Measurements from ENCODE around the gene LYZL1. TPM values are rescaled to one million over a fixed set of nuclear protein-coding genes. Genes with fewer than 3 reads are reported as not detected.

LYZL1 gene
- total and polyA plus RNA-seq, 3 experiments from 2014 or later: not detected

- ChIA-PET CTCF (no interaction called here), POLR2A (no interaction called here)
- Mint-ChIP-seq H3K27me3 (peaks cover 7 to 19% of the 10 kb centered on the region in 2 donors), H3K27ac (no peak overlapping the region), H3K36me3 (no peaks in the 10 kb centered on the region), H3K4me3 (no peak overlapping the region), H3K4me1 (no peaks in the 10 kb centered on the region), H3K9me3 (peaks cover 0 to 1% (median 0%) of the 10 kb centered on the region in 5 donors)
- DNase-seq: no peak
- H3K27ac ChIP-seq (ENCODE audit: low read depth, low read length): no peak overlapping the region
- H3K9me3 ChIP-seq (ENCODE audit: low read length): no peaks in the 10 kb centered on the region
- no peaks in the 10 kb centered on the region for H3K36me3 ChIP-seq (ENCODE audit: insufficient read depth, low read length)
- H3K4me3 ChIP-seq (ENCODE audit: low read length): no peak overlapping the region
- no peaks in the 10 kb centered on the region for H3K27me3 ChIP-seq (ENCODE audit: insufficient read depth, low read length, poor library complexity, severe bottlenecking)
- H3K4me1 ChIP-seq (ENCODE audit: insufficient read depth, low read length): no peaks in the 10 kb centered on the region
Measured at GRCh38 chr10:29256019-29256418, 32.9 kb upstream of the LYZL1 start.

DNA sequence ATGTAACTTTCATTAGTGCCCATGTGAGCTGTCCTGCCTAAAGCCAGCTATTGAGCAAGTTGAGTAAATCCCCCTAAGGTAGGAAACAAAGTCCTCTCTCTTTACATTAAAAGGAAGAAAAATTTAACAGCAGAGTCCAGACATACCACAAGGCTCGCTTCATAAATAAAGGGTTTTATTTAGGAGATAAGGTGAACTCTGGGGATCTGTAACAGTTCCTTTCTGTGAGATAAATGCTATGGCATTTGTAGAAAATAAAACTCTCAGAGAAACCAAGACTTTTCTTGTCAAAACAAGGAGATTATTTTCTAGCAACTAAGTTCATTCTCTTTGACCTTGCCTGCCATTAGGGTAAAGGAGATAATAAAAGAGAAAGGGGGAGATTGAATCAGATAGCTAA is 32.3 kb upstream of the LYZL1 start:
- Mint-ChIP-seq H3K27ac (no peak overlapping the region), H3K9me3 (peaks cover 0 to 3% (median 0%) of the 10 kb centered on the region in 5 donors), H3K4me3 (no peak overlapping the region), H3K27me3 (peaks cover 10 to 21% of the 10 kb centered on the region in 2 donors), H3K36me3 (no peaks in the 10 kb centered on the region), H3K4me1 (no peaks in the 10 kb centered on the region)
- Histone ChIP-seq H3K9me3 (ENCODE audit: low read length) (no peaks in the 10 kb centered on the region), H3K27me3 (ENCODE audit: insufficient read depth, low read length, poor library complexity, severe bottlenecking) (no peaks in the 10 kb centered on the region), H3K36me3 (ENCODE audit: insufficient read depth, low read length) (no peaks in the 10 kb centered on the region), H3K27ac (ENCODE audit: low read depth, low read length) (no peak overlapping the region), H3K4me1 (ENCODE audit: insufficient read depth, low read length) (no peaks in the 10 kb centered on the region), H3K4me3 (ENCODE audit: low read length) (no peak overlapping the region)
- POLR2A ChIA-PET: no interaction called here
- DNase-seq: no peak
- CTCF ChIA-PET: no interaction called here

DNA sequence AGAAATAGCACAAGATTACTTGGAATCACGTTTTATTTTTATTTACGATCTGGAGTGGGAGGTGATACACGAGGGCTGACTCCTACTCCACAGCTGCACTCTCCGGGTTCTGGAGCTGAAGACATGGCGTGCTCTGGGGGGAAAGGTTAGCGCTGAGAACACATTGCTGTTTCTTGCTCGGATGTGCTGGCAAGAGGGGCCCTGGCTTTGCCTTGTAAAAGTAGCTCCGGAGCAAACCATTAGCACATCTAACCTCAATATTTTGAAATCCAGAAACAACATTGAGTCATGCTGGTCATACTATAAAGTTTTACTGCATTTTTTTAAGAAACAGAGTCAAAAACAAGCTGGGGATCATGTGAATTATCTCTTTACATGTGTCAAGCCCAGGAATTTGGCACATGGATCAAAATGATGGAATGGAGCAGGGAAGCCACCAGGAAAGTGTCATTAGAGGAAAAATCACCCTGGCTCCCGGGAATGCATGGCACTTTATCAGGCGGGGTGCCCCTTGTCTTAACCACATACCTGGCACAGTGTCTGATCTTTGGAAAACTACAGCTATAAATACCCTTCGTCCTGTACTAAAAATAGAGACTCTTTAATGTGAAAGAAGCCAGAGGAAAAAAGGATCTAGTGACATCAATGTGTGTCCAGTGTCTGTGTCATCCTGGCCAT is 31.6 kb upstream of the LYZL1 start:
- H3K27me3 ChIP-seq (ENCODE audit: insufficient read depth, low read length, poor library complexity, severe bottlenecking): no peaks in the 10 kb centered on the region
- ChIA-PET POLR2A (no interaction called here), CTCF (interaction anchor here (0.8 kb wide), 1 partner anchor 101 kb away, joined by 3 read pairs; no protein-coding TSS in a partner anchor)
- Mint-ChIP-seq H3K4me1 (no peaks in the 10 kb centered on the region), H3K27me3 (peaks cover 12 to 28% of the 10 kb centered on the region in 2 donors), H3K36me3 (no peaks in the 10 kb centered on the region), H3K4me3 (no peak overlapping the region), H3K9me3 (peaks cover 0 to 4% (median 0%) of the 10 kb centered on the region in 5 donors), H3K27ac (no peak overlapping the region)
- H3K27ac ChIP-seq (ENCODE audit: low read depth, low read length): no peak overlapping the region
- no peak overlapping the region for H3K4me3 ChIP-seq (ENCODE audit: low read length)
- no peaks in the 10 kb centered on the region for H3K36me3 ChIP-seq (ENCODE audit: insufficient read depth, low read length)
- no peaks in the 10 kb centered on the region for H3K9me3 ChIP-seq (ENCODE audit: low read length)
- no peaks in the 10 kb centered on the region for H3K4me1 ChIP-seq (ENCODE audit: insufficient read depth, low read length)
- DNase-seq: no peak

DNA sequence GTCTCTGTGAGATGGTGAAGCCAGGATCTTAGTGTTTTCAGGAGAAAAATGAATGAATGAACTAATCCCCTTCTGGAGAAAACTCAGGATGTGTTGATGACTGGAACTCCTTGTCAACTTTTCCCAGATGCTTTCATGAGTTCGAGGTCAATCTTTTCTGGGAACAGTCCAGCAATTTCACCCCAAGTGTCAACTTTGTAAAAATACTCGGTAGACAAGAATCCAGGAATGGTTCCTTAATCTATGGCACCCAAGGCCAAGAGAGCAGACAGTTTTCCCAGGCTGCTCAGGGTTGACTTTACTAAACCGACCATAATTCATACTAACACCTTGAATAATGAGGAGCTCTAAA is 31.1 kb upstream of the LYZL1 start:
- H3K4me1 Mint-ChIP-seq: no peaks in the 10 kb centered on the region
- Histone ChIP-seq H3K4me3 (ENCODE audit: low read length) (no peak overlapping the region), H3K27ac (ENCODE audit: low read depth, low read length) (no peak overlapping the region), H3K36me3 (ENCODE audit: insufficient read depth, low read length) (no peaks in the 10 kb centered on the region), H3K4me1 (ENCODE audit: insufficient read depth, low read length) (no peaks in the 10 kb centered on the region), H3K27me3 (ENCODE audit: insufficient read depth, low read length, poor library complexity, severe bottlenecking) (no peaks in the 10 kb centered on the region), H3K9me3 (ENCODE audit: low read length) (no peaks in the 10 kb centered on the region)
- ChIA-PET CTCF (interaction anchor here (0.8 kb wide), 1 partner anchor 101 kb away, joined by 3 read pairs; no protein-coding TSS in a partner anchor), POLR2A (no interaction called here)
- peaks cover 12 to 30% of the 10 kb centered on the region in 2 donors for H3K27me3 Mint-ChIP-seq
- no peaks in the 10 kb centered on the region for H3K36me3 Mint-ChIP-seq
- no peak overlapping the region for H3K4me3 Mint-ChIP-seq
- H3K9me3 Mint-ChIP-seq: peaks cover 0 to 4% (median 0%) of the 10 kb centered on the region in 5 donors
- no peak for DNase-seq
- H3K27ac Mint-ChIP-seq: no peak overlapping the region

GRCh38 chr10:29259498-29259897 is 29.4 kb upstream of the LYZL1 start:
- no peaks in the 10 kb centered on the region for H3K4me1 ChIP-seq (ENCODE audit: insufficient read depth, low read length)
- Mint-ChIP-seq H3K36me3 (no peaks in the 10 kb centered on the region), H3K4me3 (no peak overlapping the region), H3K27ac (no peak overlapping the region), H3K27me3 (peaks cover 10 to 21% of the 10 kb centered on the region in 2 donors), H3K9me3 (peaks cover 0 to 4% (median 0%) of the 10 kb centered on the region in 5 donors), H3K4me1 (no peaks in the 10 kb centered on the region)
- DNase-seq: no peak
- ChIA-PET CTCF (no interaction called here), POLR2A (no interaction called here)
- H3K27me3 ChIP-seq (ENCODE audit: insufficient read depth, low read length, poor library complexity, severe bottlenecking): no peaks in the 10 kb centered on the region
- H3K9me3 ChIP-seq (ENCODE audit: low read length): no peaks in the 10 kb centered on the region
- no peaks in the 10 kb centered on the region for H3K36me3 ChIP-seq (ENCODE audit: insufficient read depth, low read length)
- H3K4me3 ChIP-seq (ENCODE audit: low read length): no peak overlapping the region
- H3K27ac ChIP-seq (ENCODE audit: low read depth, low read length): no peak overlapping the region

DNA sequence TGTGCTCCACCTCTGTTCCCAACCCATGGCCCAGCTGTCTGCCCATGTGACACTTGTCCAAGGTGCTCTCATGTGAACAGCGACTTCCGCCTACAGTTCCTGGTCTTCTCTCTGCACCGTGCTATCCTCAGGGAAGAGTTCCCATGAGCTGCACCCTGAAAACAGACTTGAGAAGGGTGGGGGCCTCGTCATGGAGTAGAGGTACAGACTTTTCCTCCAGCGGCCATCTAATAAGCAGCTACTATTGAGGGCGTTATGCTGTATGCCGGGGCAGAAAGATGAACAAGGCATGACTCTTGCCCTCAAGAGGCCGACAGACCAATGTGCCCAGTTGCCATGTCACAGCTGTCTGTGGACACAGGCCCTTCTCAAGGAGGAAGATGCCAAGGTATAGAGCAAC is 25.4 kb upstream of the LYZL1 start:
- no peaks in the 10 kb centered on the region for H3K4me1 ChIP-seq (ENCODE audit: insufficient read depth, low read length)
- DNase-seq: no peak
- H3K36me3 ChIP-seq (ENCODE audit: insufficient read depth, low read length): no peaks in the 10 kb centered on the region
- Mint-ChIP-seq H3K27ac (no peak overlapping the region), H3K27me3 (peaks cover 7 to 22% of the 10 kb centered on the region in 2 donors), H3K4me1 (no peaks in the 10 kb centered on the region), H3K4me3 (no peak overlapping the region), H3K36me3 (no peaks in the 10 kb centered on the region), H3K9me3 (peaks cover 0 to 3% (median 0%) of the 10 kb centered on the region in 5 donors)
- H3K9me3 ChIP-seq (ENCODE audit: low read length): no peaks in the 10 kb centered on the region
- ChIA-PET POLR2A (no interaction called here), CTCF (no interaction called here)
- H3K27me3 ChIP-seq (ENCODE audit: insufficient read depth, low read length, poor library complexity, severe bottlenecking): no peaks in the 10 kb centered on the region
- no peak overlapping the region for H3K4me3 ChIP-seq (ENCODE audit: low read length)
- H3K27ac ChIP-seq (ENCODE audit: low read depth, low read length): no peak overlapping the region

DNA sequence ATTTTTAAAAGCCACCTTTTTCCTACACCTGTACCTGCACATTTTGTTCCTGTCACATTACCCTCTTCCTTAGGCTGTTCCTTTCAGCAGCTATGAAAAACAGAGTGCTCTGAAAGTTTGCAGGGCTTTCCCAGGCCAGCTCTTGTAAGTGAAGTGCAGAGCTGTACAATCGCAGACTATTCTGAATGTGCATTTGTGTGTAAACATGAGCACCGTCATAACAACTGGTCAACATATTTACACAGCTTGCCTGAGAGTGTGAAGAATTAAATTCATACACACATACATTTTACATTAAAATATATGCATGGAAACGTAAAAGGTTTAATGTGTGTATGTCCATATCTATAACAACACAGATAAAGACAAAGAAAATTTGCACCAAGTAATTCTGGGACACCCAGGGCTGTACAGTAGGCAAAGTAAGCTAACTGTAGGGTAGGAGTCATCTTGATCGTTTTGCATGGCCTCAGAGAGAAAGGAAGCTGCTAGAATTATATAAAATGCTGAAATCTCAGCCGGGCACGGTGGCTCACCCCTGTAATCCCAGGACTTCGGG is 23.6 kb upstream of the LYZL1 start:
- Histone ChIP-seq H3K4me1 (ENCODE audit: insufficient read depth, low read length) (no peaks in the 10 kb centered on the region), H3K27ac (ENCODE audit: low read depth, low read length) (no peak overlapping the region), H3K36me3 (ENCODE audit: insufficient read depth, low read length) (no peaks in the 10 kb centered on the region), H3K4me3 (ENCODE audit: low read length) (no peak overlapping the region), H3K9me3 (ENCODE audit: low read length) (no peaks in the 10 kb centered on the region), H3K27me3 (ENCODE audit: insufficient read depth, low read length, poor library complexity, severe bottlenecking) (no peaks in the 10 kb centered on the region)
- DNase-seq: no peak
- Mint-ChIP-seq H3K4me1 (no peaks in the 10 kb centered on the region), H3K27me3 (peaks cover 7 to 22% of the 10 kb centered on the region in 2 donors), H3K9me3 (peaks cover 0 to 3% (median 0%) of the 10 kb centered on the region in 5 donors), H3K4me3 (no peak overlapping the region), H3K36me3 (no peaks in the 10 kb centered on the region), H3K27ac (no peak overlapping the region)
- ChIA-PET POLR2A (no interaction called here), CTCF (interaction anchor here (0.7 kb wide), 1 partner anchor 146 kb away, joined by 3 read pairs; no protein-coding TSS in a partner anchor)

DNA sequence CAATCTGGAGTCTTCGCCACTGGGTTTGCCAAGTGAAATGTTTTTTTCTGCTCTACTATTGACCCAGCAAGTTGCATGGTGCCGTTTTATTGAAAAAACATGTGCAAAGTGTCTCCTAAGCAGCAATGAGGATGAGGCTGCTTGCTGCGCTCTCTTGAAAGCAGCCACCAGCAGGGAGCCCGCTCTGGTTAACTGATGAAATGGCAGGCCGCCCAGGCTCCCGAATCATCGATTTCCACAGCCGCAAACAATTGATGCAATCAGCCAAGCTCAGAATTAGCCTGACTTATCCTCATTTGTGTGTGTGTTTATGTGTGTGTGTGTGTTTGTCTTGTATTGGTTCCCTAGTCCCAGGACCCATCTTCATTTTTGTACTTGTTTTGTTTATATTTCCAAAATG is 22.2 kb upstream of the LYZL1 start:
- no peak overlapping the region for H3K27ac Mint-ChIP-seq
- CTCF ChIA-PET: no interaction called here
- DNase-seq: no peak
- Histone ChIP-seq H3K27me3 (ENCODE audit: insufficient read depth, low read length, poor library complexity, severe bottlenecking) (no peaks in the 10 kb centered on the region), H3K4me1 (ENCODE audit: insufficient read depth, low read length) (no peaks in the 10 kb centered on the region), H3K36me3 (ENCODE audit: insufficient read depth, low read length) (no peaks in the 10 kb centered on the region), H3K4me3 (ENCODE audit: low read length) (no peak overlapping the region), H3K27ac (ENCODE audit: low read depth, low read length) (no peak overlapping the region), H3K9me3 (ENCODE audit: low read length) (no peaks in the 10 kb centered on the region)
- POLR2A ChIA-PET: no interaction called here
- H3K4me3 Mint-ChIP-seq: no peak overlapping the region
- H3K9me3 Mint-ChIP-seq: peaks cover 0 to under 1% (median 0%) of the 10 kb centered on the region in 5 donors
- H3K4me1 Mint-ChIP-seq: no peaks in the 10 kb centered on the region
- no peaks in the 10 kb centered on the region for H3K36me3 Mint-ChIP-seq
- H3K27me3 Mint-ChIP-seq: peaks cover 4 to 20% of the 10 kb centered on the region in 2 donors
